ENCODE results near the gene FLOT1.
"Not testable (repeated sequence)": the region's sequence is repeated elsewhere in the genome, so short reads cannot be mapped to it uniquely, and the experiment has no call there.

Gene FLOT1

GRCh38 chr6:30723843-30724741, 18.4 kb downstream of the FLOT1 start:
- not testable (repeated sequence) for DNase-seq (ENCODE audit: low read depth in 2 of 3, low spot score in 1 of 3)

GRCh38 chr6:30723159-30723842, 19.2 kb downstream of the FLOT1 start:
- DNase-seq (ENCODE audit: low read depth in 2 of 3, low spot score in 1 of 3), result not testable (repeated sequence)

GRCh38 chr6:30722280-30723112, 20.0 kb downstream of the FLOT1 start:
- DNase-seq (ENCODE audit: low read depth in 2 of 3, low spot score in 1 of 3), result peak; percentile 74 to 87 (median 79)

- not testable (repeated sequence) for DNase-seq (ENCODE audit: low read depth in 2 of 3, low spot score in 1 of 3)
Measured at GRCh38 chr6:30722025-30722279, 20.5 kb downstream of the FLOT1 start.

- peak; percentile 90 to 97 (median 93) for DNase-seq (ENCODE audit: low read depth in 2 of 3, low spot score in 1 of 3)
Measured at GRCh38 chr6:30721198-30722024, 21.1 kb downstream of the FLOT1 start.

GRCh38 chr6:30720738-30721197, 21.7 kb downstream of the FLOT1 start:
- DNase-seq (ENCODE audit: low read depth in 2 of 3, low spot score in 1 of 3), result peak; percentile 49 to 62 (median 61)

GRCh38 chr6:30719791-30720737, 22.4 kb downstream of the FLOT1 start, which contains the start of gene TUBB:
Gene TUBB, plus strand, starts transcription at chr6:30720352. Its CDS starts 155 bp downstream, at chr6:30720507.
- DNase-seq (ENCODE audit: low read depth in 2 of 3, low spot score in 1 of 3), result peak; percentile 92 to 94 (median 93)

- DNase-seq (ENCODE audit: low read depth in 2 of 3, low spot score in 1 of 3), result no peak
Measured at GRCh38 chr6:30719356-30719755, 23.1 kb downstream of the FLOT1 start.

- DNase-seq (ENCODE audit: low read depth in 2 of 3, low spot score in 1 of 3), result not testable (repeated sequence)
Measured at GRCh38 chr6:30717845-30718720, 24.4 kb downstream of the FLOT1 start.

- peak; percentile 98 to 100 (median 99) for DNase-seq (ENCODE audit: low read depth in 2 of 3, low spot score in 1 of 3)
Measured at GRCh38 chr6:30717129-30717844, 25.2 kb downstream of the FLOT1 start, which contains the start of gene MDC1. Gene MDC1, minus strand, starts transcription at chr6:30717281. Its CDS starts 2,106 bp downstream, at chr6:30715175.

GRCh38 chr6:30716879-30717128, 25.7 kb downstream of the FLOT1 start:
- DNase-seq (ENCODE audit: low read depth in 2 of 3, low spot score in 1 of 3), result no peak

GRCh38 chr6:30714263-30714662, 28.2 kb downstream of the FLOT1 start:
- no peak for DNase-seq (ENCODE audit: low read depth in 2 of 3, low spot score in 1 of 3)

- DNase-seq (ENCODE audit: low read depth in 2 of 3, low spot score in 1 of 3), result no peak
Measured at GRCh38 chr6:30712441-30712945, 30.0 kb downstream of the FLOT1 start.

GRCh38 chr6:30711758-30712380, 30.6 kb downstream of the FLOT1 start:
- DNase-seq (ENCODE audit: low read depth in 2 of 3, low spot score in 1 of 3), result no peak

GRCh38 chr6:30709101-30709868, 33.2 kb downstream of the FLOT1 start:
- DNase-seq (ENCODE audit: low read depth in 2 of 3, low spot score in 1 of 3), result no peak

- DNase-seq (ENCODE audit: low read depth in 2 of 3, low spot score in 1 of 3), result no peak
Measured at GRCh38 chr6:30707281-30707850, 35.1 kb downstream of the FLOT1 start.

Measured in stimulated activated CD4-positive, alpha-beta T cell treated with anti-CD3 and anti-CD28 coated beads, Interleukin-12 subunit alpha, Interleukin-12 subunit beta, amount 100 ng/mL, for 48 hours (primary cell).